DMS53 treated with DMSO at 0.1 percent for 48 hours (cell line): ENCODE data around the gene RPAIN.
"Not testable (repeated sequence)": the region's sequence is repeated elsewhere in the genome, so short reads cannot be mapped to it uniquely, and the experiment has no call there.

Experiments used
- DNase-seq: peaks from one replicate; lab custom pipeline; 2025; ENCODE audit not compliant: unreplicated experiment; lab: John Stamatoyannopoulos, UW

The RPAIN gene

DNA sequence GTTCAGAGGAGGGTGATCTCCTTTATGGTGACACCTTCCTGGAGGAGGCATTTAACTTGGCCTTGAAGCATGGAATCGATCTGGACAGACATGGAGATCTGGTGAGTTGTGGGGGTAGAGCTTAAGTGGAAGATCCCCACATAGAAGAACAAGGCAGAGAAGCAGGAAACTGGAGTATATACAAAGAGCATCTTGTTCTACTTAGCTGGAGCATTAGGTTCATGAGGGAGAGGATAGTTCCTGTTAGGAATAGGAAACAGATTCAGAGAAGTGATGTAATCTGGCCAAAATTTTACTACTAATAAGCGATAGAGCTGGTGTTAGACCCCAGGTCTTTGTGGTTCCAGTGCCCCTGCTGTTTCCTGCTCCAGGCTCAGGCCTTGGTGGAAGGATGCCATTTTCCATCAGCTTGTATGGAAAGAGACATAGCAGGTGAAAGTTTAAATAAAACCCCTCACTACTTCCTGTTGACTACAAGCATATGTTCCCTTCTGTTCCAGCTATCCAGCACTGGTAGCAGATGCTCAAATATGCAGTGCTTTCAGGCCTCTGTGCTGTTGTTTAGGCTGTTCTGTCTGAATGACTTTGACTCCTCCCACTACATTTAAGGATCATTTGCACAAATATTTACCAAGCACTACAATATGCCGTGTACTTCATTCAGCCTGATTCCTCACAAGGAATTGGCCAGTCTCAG, 9.4 kb downstream of the RPAIN start:
- peak; percentile 86 for DNase-seq

DNA sequence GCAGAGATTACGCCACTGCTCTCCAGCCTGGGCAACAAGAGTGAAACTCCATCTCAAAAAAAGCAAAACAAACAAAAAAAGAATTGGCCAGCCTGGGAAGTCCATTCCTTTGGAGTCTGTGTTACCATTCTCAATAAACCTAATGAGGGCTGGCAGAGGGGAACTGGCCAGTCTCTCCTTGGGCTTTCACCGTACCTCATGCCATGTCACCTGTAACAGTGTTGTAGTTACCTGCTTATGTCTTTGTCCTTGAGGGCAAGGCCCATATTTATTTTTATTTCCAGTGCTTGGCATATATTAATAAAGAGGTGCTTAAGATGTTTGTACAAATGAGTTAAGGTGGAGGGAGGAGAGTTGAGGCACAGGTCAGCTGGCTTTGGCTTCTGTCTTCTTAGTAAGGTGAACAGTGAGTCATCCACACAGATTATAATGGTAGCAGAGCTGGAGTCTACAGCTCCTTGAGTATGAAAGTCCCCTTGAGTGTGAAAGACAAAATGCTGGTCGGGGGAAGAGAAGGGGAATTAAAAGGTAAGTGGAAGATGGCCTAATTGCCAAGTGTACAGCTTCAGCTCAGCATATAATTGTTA, 10.5 kb downstream of the RPAIN start:
- DNase-seq, result no peak

DNA sequence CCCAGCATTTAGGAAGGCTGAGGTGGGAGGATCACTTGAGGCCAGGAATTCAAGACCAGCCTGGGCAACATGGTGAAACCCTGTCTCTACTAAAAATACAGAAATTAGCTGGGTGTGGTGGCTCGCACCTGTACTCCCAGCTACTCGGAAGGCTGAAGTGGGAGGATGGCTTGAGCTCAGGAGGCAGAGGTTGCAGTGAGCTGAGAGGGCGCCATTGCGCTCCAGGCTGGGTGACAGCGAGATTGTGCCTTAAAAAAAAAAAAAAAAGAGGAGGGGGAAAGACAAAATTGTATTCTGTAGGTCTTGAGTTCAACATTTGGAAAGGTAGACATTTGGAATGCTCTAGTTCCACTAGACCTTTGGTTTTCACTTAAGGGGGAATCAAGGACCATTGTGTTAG, 11.3 kb downstream of the RPAIN start:
- DNase-seq, result not testable (repeated sequence)

DNA sequence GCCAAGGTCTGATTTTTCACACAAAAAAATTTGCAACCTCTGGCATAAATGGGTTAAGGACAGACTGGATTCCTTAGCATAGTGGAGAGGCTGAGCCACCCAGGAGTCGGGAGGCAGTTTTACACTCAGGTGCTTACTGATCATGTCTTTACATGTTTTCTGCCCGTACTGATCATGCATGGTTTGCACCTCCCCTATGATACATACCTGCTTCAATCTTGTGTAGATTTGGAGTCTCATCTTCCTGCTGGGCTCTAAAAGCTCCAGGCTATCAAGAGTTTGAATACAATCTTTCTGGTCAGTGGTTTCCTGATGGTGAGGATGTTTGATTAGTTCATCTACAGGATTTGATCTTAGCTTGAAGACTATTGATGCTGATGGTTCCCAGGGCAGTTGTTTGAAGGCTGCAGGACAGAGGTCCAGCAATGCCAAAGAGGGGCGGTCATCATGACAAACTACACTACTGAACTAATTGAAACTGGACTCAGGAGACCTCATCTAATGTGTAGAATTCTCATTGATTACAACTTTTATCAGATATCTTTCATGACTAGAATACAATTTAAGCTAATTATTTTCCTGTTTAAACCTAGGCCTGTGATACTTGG, 12.1 kb downstream of the RPAIN start:
- no peak for DNase-seq

DNA sequence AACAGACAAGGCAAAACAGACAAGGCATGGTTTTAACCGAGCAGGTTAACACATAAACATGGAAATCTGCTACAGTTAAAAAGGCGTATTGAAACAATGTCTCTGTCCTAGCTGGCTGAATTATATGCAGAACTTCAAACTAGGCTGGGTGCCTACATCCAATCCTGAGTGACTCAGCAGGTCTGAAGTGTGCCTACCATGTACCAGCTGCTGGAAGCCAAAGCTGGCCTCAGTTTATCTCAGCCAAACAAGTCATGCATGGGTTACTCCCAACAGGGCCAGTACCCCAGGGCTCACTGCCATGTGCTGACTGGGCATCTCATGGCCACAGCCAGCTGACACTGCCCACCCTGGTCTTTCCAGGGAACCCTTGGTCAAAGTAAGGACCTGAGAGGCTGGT, 15.0 kb downstream of the RPAIN start:
- no peak for DNase-seq

DNA sequence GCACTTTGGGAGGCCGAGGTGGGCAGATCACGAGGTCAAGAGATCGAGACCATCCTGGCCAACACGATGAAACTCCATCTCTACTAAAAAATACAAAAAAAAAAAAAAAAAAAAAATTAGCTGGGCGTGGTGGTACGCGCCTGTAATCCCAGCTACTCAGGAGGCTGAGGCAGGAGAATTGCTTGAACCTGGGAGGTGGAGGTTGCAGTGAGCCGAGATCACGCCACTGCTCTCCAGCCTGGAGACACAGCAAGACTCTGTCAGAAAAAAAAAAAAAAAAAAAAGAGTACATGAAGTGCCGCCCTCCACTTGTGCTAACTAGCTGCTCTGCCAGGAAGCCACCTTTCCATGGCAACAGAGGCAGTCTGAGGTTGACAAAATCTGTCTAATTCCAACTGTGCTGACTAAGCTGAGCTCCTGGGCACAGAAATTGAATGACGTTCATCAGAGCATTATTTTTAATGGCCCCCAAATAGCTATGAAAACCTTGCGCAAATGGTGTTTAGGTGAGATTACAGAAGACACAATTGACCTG, 15.9 kb downstream of the RPAIN start:
- DNase-seq, result not testable (repeated sequence)

DNA sequence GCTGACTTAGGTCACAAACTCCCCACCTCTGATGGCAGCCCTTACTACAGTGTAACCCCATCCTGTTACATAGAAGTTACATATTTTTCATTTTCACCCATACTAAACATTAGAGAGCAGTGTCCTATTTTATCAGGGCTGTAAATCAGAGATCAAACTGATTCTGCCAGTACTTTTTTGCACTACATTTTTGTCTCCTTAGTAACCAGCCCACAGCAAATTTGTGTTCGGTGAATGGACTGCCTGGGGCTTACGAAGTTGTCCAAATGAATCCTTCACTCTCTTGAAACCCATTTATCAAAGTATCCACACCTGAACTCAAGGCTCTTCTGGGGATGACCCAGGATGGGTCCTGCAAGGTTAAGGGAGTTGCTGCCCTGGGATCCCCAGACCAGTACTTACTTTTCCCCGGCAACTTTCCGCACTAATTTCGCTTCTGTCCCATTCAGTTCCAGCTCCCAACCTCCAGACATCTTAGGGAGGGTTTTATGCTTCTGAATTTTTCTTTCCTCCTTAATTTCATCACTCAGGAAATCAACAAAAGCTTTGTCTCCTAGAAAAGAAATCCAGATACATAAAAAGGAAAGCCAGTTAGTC, 17.8 kb downstream of the RPAIN start:
- no peak for DNase-seq

DNA sequence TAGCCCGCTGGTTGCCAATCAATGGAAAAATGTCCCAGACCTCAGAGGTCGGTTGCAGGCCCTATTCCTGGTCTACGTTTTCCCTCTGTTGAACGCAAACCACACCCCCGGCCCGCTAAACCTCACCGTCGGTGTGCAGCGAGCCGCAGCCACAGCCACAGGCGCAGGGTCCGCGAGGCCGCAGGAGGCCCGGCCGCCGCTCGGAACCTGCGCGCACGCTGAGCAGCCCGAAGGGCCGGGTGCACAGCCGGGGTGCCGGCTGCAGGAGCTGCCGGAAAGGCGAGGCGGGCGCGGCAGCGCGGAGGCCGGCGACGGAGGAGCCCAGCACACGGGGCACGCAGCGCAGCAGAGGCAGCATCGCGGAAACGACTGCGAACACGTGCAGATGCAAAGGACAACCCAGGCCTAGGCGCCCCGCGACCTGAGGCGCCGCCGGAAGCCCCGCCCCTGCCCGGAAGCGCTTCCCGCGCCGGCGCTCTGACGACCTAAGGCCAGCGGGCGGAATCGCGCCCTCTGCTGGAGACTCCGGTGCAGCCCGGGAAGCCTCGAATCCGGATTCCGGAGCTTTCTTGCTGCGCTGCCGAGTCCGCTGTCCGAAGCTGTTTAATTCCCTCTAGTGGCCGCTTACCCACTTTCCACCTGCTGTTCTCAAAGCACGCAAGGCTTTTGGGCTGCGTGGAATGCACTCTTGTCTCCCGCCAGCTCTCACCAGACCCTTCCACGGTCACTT, 18.9 kb downstream of the RPAIN start, which contains the start of gene C1QBP:
Gene C1QBP (minus strand): TSS at position 440 of the 730 bp plus-strand sequence. CDS start 82 bp downstream, at position 358.
- DNase-seq, result peak; percentile 74

DNA sequence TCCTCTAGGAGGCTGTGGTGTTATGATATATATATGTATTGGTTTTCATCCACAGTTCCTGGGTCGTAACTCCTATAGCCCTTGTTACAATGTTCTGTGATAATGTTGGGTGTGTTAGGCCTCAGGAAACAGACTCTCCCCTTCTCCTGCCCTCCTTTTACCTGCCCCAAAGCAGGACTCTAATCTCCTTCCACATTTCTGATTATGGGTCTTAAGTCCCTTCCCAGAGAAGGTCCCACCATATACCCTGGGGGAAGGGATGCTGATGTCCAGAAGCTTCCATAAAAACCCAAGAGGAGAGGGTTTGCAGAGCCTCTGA, 19.4 kb downstream of the RPAIN start:
- no peak for DNase-seq

DNA sequence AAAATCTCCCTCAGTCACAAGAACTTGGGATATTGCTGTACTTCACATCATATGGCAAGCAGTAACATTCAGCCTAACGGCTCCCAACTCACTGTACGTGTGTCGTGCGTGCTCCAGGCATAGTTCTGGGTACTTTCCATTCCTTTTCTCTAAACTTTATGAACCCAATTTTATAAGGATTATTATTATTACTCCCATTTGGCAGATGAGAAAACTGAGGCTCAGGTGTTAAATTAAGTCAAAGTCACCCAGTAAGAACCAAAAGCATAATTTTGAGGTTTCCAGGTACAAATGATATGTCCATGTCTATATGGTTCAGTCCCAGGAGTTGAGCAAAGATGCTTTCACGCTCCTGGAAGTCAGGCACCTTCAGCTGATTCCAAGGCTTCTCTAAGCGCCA, 23.7 kb downstream of the RPAIN start:
- DNase-seq, result no peak

DNA sequence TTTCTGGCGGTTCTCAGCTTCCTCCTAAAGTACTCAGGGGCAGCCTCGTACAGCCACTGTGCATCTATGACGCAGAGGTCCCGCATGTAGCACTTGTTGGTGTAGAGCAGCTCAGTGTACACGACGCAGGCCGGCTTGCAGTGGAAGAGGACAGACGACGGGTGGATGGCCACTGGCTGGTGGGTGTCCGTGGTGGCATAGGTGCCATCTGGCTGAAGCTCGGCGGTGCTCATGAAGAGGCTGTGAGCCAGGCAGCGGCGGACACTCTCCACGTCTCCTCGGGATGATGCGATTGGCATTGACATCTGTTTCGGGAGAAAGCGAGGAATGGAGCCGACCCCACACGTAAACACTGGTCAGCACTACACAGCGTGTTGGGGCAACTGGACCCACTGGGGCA, 24.2 kb downstream of the RPAIN start:
- no peak for DNase-seq

DNA sequence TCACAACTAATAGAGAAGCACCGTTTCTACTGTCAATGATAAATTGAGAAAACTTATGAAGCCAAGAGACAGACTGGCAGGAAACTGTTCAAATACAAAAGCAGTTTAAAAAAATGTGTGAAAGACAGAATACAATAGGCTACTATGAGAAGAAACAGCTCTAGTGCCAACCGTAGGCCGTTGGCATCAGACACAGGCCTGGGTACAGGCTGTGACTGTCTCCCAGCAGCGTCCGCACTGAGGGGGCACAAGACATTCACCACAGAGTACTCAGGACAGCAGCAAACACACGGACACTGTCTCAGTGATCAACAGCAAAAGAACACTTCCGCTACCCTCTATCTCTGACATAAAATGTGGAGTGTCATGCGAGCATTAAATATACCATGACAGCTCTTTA, 26.8 kb downstream of the RPAIN start:
- no peak for DNase-seq

DNA sequence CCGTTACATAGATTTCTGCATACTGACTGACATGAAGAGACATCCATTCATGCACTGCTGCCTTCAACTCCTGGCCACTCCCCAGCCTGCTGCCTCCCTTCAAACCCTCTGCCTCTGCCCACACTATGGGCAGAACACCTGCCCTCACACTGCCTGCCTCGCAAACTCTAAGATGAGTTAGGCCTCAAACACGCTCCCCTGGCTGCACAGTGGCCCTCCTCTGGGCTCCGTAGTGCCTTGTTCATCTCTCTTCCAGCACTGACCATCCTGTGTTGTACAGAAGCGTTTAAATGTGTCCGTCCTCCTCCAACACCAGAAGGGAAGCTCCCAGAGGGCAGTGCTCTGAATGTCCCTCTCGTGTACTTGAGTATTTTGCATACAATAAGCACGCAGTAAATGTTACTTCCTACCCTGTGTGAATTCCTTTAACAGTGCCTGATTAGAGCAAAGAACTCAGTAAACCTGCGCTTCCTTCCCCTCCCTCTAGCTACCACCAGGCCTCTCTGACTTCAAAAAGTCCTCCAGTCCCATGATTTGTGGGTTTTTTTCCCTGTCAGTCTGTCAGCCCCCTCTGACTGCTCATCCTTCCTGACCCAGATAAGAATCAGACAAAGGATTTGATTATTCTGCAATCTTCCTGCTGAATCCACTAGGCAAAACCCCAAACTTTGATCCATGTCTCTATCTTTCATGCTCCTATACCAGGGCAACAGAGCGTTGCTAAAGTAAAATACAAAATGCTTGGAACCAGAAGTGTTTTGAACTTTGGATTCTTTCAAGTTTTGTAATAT, 44.9 kb downstream of the RPAIN start:
- DNase-seq, result no peak

DNA sequence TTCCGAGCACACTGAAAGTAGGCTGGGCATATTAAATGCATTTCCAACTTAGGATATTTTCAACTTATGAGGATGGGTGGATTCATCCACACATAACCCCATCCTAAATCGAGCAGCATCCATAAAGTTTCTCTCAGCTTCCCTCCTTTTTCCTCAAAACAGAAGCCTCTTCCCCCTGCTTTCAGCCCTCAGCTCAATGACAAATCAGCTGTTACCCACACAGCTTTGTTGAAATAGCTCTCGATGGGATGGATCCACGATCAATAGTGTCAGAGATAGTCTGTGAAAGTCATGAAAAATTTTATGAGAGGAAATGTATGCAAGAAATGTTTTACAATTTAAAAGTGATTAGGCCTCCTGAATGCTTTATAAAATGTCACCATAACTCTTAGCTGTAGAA, 46.3 kb downstream of the RPAIN start:
- DNase-seq, result no peak

DNA sequence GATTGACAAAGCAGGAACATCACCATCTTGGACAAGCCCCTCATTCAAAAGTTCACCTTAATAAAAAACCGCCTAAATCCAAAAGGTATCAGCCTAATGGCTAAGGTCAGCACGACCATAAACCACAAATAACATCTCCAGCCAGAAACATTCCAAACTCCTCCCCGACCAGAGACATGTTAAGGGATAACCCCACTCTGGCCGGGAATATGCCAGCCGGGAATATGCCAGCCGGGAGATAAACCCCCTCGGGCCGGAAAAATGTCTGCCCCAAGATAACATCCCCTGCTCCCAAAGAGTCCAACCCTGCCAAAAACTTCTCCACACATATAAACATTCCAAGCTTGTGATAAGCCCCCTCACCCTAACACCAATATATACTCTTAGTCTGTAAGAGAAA, 47.4 kb downstream of the RPAIN start:
- DNase-seq, result no peak

DNA sequence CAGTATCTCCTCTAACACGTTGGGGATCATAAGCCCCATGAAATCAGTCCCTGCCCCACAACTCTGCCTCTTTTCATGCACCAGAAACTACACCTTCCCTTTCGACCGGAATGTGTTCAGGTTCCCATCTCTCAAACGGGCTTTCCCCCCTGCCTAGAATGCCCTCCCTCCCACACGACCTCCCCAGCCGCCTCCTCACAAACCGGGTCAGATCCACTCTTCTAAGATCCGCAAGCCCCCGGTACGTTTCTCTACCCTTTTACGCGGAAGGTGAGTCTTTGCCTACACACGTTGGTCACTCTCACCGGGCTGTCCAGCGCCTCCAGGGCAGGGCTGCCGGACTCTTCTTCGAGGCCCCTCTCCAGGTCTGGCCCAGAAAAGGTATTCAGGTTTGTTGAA, 48.1 kb downstream of the RPAIN start:
- no peak for DNase-seq

DNA sequence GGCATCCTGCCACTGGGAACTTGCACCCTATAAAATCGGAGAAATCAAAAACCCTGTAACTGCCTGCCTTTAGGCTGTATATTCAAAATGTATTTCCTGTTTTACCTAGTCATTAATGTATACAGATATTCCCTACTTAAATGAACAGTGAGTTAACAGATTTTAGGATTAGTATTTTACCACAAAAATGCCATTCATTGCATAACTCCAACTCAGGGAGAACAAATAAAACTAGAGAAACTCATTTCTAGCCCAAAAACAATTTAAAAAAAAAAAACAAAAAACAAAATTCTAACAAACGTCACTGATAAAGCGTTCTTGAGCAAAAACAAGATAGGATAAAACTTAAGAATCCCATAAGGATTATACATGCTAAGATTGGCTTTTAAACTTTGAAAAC, 52.5 kb downstream of the RPAIN start:
- DNase-seq, result no peak

DNA sequence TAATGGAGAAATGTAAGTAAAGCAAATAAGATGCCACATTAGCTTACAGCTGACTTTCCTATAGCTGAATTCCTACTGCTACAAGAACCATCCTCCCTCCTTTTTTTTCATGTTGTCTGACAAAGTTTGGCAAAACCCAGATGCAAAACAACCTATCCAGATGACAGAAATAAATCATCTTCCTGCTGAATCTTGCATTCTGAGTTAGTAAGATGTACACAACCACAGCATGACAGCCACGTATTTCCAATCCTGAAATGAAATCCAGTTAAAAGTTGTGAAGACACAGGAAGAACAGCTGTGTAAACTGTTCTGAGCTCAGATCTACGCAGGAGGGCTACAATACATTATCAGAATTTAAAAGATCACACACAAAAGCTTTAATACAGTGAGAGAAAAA, 53.9 kb downstream of the RPAIN start:
- no peak for DNase-seq

DNA sequence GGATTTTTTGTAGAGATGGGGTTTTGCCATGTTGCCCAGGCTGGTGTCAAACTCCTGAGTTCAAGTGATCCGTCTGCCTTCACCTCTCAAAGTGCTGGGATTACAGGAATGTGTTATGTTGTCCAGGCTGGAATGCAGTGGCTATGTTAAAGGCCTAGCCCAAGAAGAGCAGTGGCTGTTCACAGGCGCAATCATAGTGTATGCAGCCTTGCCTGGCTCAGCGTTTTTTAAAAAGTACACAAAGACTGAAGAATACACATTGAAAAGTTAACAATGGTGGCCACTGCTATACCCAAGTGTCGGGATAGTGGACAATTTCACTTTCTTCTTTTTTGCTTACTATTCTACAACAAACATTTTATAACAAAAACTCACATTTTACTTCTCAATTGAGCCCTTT, 59.0 kb downstream of the RPAIN start:
- DNase-seq, result no peak

DNA sequence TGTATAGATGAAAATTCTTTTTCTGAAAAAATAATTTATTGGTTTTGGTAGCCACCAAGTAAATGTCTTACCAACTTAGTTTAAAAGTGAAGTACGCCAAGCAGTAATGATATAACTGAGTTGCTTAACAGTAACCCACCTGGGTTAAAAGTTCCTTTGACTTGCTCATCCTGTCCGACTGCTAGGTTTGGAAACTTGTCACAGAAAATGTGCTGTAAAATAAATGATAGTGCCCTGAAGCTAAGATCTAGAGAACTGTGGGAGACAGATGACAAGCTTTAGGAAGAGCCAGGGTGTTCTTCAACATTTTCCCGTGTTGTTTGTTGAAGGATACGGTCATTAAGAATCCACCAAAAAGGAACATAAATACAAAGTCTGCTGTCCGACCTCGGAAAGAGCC, 61.0 kb downstream of the RPAIN start:
- DNase-seq, result no peak

DNA sequence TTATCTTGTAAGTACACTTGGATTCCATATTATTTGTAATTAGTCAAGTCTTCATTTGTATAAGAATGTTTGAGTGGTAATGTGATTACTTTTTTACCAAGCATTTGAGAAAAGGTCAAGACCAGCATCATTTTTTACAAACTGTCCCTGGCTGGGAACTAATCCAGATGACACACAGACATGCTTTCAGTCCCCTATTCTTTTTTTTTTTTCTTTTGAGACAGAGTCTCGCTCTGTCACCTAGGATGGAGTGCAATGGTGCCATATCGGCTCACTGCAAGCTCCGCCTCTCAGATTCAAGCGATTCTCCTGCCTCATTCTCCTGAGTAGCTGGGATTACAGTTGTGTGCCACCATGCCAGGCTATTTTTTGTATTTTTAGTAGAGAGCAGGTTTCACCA, 61.5 kb downstream of the RPAIN start:
- DNase-seq, result no peak
